ENCODE measurements around the gene SLC5A2. TPM values are rescaled to one million over a fixed set of nuclear protein-coding genes. Genes with fewer than 3 reads are reported as not detected.

The SLC5A2 gene
- total RNA-seq, 1 donor from 2014 or later: not detected

- DNase-seq (ENCODE audit: low read depth in 2 of 2): peak; percentile 96 to 99
These were observed 23.0 kb upstream of the SLC5A2 start for GRCh38 chr16:31459687-31460581.

DNA sequence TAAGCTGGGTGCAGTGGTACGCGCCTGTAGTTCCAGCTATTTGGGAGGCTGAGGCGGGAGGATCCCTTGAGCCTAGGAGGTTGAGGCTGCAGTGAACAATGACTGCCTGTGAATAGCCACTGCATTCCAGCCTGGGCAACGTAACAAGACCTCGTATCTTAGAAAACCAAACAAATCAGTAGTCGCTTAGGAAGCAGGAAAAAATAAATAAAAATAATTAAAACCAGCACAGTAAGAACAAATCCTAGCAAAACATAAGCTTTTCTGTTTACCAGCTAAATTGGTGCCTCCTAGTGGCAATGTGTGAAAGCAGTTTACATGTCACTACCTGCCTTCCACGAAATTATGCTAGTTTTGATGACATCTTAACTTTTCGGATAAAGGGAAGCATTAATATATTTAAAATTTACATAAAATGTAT is 22.3 kb upstream of the SLC5A2 start:
- DNase-seq (ENCODE audit: low read depth in 2 of 2): peak; percentile 53 to 71

- no peak for DNase-seq (ENCODE audit: low read depth in 2 of 2)
These were observed 21.6 kb upstream of the SLC5A2 start for GRCh38 chr16:31461201-31461920.

- no peak for DNase-seq (ENCODE audit: low read depth in 2 of 2)
These were observed 20.8 kb upstream of the SLC5A2 start for GRCh38 chr16:31461921-31462804.

- no peak for DNase-seq (ENCODE audit: low read depth in 2 of 2)
These were observed 18.6 kb upstream of the SLC5A2 start for GRCh38 chr16:31464348-31464769.

GRCh38 chr16:31464781-31465260 is 18.1 kb upstream of the SLC5A2 start:
- no peak for DNase-seq (ENCODE audit: low read depth in 2 of 2)

- no peak for DNase-seq (ENCODE audit: low read depth in 2 of 2)
These were observed 17.0 kb upstream of the SLC5A2 start for GRCh38 chr16:31465788-31466370.

DNA sequence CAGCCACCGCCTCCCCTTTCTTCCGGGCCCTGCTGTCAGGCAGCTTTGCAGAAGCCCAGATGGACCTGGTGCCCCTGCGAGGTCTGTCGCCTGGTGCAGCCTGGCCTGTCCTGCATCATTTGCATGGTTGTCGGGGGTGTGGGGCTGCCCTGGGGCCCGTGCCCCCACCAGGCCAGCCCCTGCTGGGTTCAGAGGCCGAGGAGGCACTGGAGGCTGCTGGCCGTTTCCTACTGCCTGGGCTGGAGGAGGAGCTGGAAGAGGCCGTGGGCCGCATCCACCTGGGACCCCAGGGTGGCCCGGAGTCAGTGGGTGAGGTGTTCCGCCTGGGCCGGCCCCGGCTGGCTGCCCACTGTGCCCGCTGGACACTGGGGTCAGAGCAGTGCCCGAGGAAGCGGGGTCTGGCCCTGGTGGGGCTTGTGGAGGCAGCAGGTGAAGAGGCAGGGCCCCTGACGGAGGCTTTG is 16.5 kb upstream of the SLC5A2 start:
- no peak for DNase-seq (ENCODE audit: low read depth in 2 of 2)

DNA sequence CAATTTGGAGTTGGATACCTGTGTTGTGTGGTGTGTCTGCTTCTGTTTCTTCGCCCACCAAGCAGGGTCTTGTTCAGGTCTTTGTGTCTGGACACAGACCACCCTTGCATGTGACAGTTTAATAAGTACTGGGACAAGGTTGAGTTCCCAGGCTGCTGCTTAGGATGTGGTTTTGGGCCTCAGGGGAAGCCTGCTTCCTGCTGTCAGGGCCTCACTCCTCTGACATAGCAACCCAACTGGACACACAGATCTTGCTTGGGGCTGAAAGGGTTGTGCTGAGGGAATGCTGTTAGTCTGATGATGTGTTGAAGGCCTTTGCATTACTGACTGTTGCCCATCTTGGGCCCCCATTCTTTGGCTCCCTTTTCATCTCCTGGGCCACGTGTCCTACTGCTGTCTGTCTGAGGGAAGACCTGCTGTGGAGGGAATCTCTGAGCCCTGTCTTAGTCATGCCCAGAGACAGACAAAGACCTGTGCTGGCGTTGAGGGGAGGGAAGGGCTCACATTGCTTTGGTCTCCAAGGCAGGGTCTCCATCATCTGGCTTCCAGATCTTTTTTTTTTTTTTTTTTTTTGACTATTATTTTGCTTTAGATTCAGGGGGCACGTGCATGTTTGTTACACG is 15.7 kb upstream of the SLC5A2 start:
- no peak for DNase-seq (ENCODE audit: low read depth in 2 of 2)

GRCh38 chr16:31467858-31468257 is 15.1 kb upstream of the SLC5A2 start:
- DNase-seq (ENCODE audit: low read depth in 2 of 2): no peak

DNA sequence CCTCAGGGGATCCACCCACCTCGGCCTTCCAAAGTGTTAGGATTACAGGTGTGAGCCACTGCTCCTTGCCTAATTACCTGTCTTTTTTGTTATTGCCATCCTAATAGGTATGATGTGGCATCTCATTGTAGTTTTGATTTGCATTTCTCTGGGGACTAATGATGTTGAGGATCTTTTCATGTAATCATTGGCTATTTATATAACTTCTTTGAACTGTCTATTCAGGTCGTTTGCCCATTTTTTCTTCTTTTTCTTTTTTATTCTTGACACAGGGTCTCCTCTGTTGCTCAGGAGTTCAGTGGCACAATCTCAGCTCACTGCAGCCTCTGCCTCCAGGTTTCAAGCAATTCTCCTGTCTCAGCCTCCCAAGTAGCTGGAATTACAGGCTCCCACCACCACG is 12.3 kb upstream of the SLC5A2 start:
- no peak for DNase-seq (ENCODE audit: low read depth in 2 of 2)

- no peak for DNase-seq (ENCODE audit: low read depth in 2 of 2)
These were observed 11.6 kb upstream of the SLC5A2 start for GRCh38 chr16:31471241-31471874.

DNA sequence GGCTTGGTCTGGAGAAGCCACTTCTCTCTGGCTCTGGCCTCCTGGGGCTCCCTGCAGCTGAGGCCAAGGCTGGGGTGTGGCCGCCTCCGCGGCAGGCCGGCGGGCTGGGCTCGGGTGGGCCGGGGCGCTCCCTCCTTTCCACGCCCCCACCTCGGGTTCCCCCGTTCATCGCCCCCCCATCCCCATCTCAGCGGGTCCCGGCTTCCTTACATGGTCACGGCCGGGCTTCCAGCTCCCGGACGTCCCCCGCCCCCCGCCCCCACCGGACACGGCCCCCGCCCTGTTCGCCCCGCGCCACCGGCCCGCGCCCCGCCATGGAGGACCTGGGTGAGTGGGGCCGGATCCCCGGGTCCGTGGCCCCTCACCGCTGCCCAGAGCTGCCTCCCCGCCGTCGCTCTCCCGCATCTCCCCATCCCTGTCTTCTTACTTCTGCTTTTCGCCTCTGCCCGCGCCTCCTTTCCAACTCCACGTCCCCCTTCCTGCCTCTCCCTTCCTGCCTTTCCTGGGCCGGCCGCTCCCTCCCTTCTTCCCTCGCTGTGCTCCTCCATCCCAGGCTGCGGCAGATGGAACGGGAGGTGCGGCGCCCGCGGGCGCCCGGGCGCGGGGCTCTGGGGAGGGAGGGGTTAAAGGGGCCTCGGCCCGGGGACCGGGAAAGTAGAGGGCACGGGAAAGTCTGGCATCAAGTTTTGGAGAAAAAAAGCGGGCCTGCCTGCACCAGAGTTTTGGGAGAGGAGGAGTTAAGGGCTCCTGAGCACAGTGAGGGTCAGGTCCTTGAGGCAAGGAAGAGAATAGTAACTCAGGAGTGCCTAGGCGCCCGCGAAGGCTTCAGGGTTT is 10.8 kb upstream of the SLC5A2 start, which contains the start of gene TGFB1I1:
TSS of gene TGFB1I1 (plus strand) at position 278 of the 834 bp plus-strand sequence. CDS start at position 315, 37 bp downstream.
- DNase-seq (ENCODE audit: low read depth in 2 of 2): peak in 1 of 2 donors; percentile 60

DNA sequence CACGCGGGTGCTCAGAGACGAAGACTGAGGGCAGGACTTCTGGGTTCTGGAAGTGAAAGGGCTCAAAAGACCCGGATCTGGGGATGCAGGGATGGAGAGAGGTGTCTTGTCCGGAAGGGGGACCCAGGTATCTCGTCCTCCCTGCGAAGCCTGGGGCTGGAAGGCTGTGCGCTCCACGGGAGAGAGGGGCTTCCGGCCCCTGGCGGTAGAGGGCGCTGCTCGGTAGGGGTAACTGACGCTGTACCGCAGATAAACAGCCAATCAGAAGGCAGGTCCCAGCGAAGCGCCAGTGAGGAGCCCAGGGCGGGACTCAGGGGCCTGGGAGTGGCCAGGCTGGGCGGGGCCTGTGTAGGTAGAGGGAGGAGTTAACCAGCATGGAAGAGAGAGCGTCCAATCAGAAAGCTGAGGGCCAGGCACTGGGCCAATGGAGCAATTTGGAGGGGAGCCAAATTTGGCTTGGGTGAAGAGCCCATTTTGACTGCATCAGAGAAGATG is 10.2 kb upstream of the SLC5A2 start:
- DNase-seq (ENCODE audit: low read depth in 2 of 2): peak; percentile 87 to 91

- DNase-seq (ENCODE audit: low read depth in 2 of 2): no peak
These were observed 9.5 kb upstream of the SLC5A2 start for GRCh38 chr16:31473264-31473984.

- DNase-seq (ENCODE audit: low read depth in 2 of 2): no peak
These were observed 8.7 kb upstream of the SLC5A2 start for GRCh38 chr16:31474173-31474714.

Measured in dermis microvascular lymphatic vessel endothelial cell (primary cell).